T-cell (primary cell): ENCODE measurements around the gene COPE. TPM values are rescaled to one million over a fixed set of nuclear protein-coding genes. Genes with fewer than 3 reads are reported as not detected.

Source experiments
- ATAC-seq, 4 experiments: fragments of 200-7000 bp in 3 of 4; fragments of 150-1000 bp in 1 of 4; cut with Tn5 transposase; replicated peaks in 1 of 4; 1 replicate in 3 of 4; 2 replicates in 1 of 4; pipeline ENCODE4 v1.10.0; 2021; ENCODE audit warnings: moderate library complexity in 3 of 4, mild to moderate bottlenecking in 2 of 4, moderate number of reproducible peaks in 1 of 4
- CTCF ChIA-PET, 2 donors: fragments of 300-600 bp; sonication (Branson Sonifier 250); formaldehyde crosslinking; loops; one replicate each; lab custom pipeline; 2022; ENCODE audit warnings: antibody characterized with exemption in 2 of 2; lab: Charles Lee
- POLR2A ChIA-PET, 2 donors: fragments of 300-600 bp; sonication (Branson Sonifier 250); formaldehyde crosslinking; loops; one replicate each; lab custom pipeline; 2022; ENCODE audit warnings: antibody characterized with exemption in 2 of 2; lab: Charles Lee
- DNase-seq, 35 experiments: peaks; one replicate each; pipeline versions ENCODE4 v3.0.0 to v3.0.0-alpha.2; 2013 to 2023
- H3K27ac ChIP-seq: one replicate; pipeline ENCODE4 v1.5.1; 2013; ENCODE audit warnings: low read length
- H3K27me3 ChIP-seq, 2 experiments: replicated peaks in 1 of 2; 1 replicate in 1 of 2; 2 replicates in 1 of 2; pipeline versions ENCODE4 v1.6.1 to v1.7.0; 2013; ENCODE audit warnings: low read length in 1 of 2, mixed read lengths in 1 of 2; ENCODE audit not compliant: control insufficient read depth in 2 of 2, insufficient read depth in 2 of 2; ENCODE audit errors: extremely low read depth in 1 of 2
- H3K36me3 ChIP-seq, 2 donors: 1 replicate in 1 of 2; 2 replicates in 1 of 2; pipeline versions ENCODE4 v1.6.1 to v1.7.0; 2013; ENCODE audit warnings: low read length in 1 of 2; ENCODE audit not compliant: control insufficient read depth in 2 of 2, insufficient read depth in 1 of 2; ENCODE audit errors: extremely low read depth in 1 of 2
- H3K4me1 ChIP-seq, 2 experiments: 1 replicate in 1 of 2; 2 replicates in 1 of 2; pipeline versions ENCODE4 v1.6.1 to v1.7.0; 2013; ENCODE audit warnings: low read length in 2 of 2, mixed read lengths in 1 of 2; ENCODE audit not compliant: insufficient read depth in 2 of 2, control insufficient read depth in 1 of 2; ENCODE audit errors: extremely low read depth in 1 of 2
- H3K4me3 ChIP-seq, 2 donors: 1 replicate in 1 of 2; 2 replicates in 1 of 2; pipeline versions ENCODE4 v1.5.1 to v1.7.0; 2013; ENCODE audit warnings: mild to moderate bottlenecking in 2 of 2, low read length in 1 of 2, moderate library complexity in 1 of 2; ENCODE audit not compliant: control insufficient read depth in 1 of 2; ENCODE audit errors: extremely low read depth in 1 of 2
- H3K9me3 ChIP-seq: 2 replicates; pipeline ENCODE4 v1.7.0; 2013
- H3K27ac Mint-ChIP-seq, 2 donors: one replicate each; pipeline ENCODE4 v1.8.0; 2020 to 2021; ENCODE audit warnings: mild to moderate bottlenecking in 2 of 2, mixed read lengths in 2 of 2
- H3K27me3 Mint-ChIP-seq, 2 donors: one replicate each; pipeline ENCODE4 v1.8.0; 2021 to 2022; ENCODE audit warnings: mixed read lengths in 2 of 2
- H3K36me3 Mint-ChIP-seq: one replicate; pipeline ENCODE4 v1.8.0; 2021; ENCODE audit warnings: mixed read lengths
- H3K4me1 Mint-ChIP-seq, 3 donors: one replicate each; pipeline ENCODE4 v1.8.0; 2020 to 2022; ENCODE audit warnings: mixed read lengths in 3 of 3, mild to moderate bottlenecking in 1 of 3
- H3K4me3 Mint-ChIP-seq, 3 donors: one replicate each; pipeline ENCODE4 v1.8.0; 2020 to 2022; ENCODE audit warnings: mild to moderate bottlenecking in 3 of 3, mixed read lengths in 3 of 3, moderate library complexity in 3 of 3
- H3K9me3 Mint-ChIP-seq, 3 donors: one replicate each; pipeline ENCODE4 v1.8.0; 2020 to 2022; ENCODE audit warnings: mixed read lengths in 3 of 3
- WGBS: methylation state at CpG from one replicate; pipeline ENCODE4 v1.1.5; 2013; ENCODE audit warnings: missing lambda C conversion rate; ENCODE audit not compliant: insufficient coverage; 5-methylcytosine and 5-hydroxymethylcytosine counted together
- total RNA-seq, 35 experiments: library from RNA in 6 of 35; stranded (reverse) in 6 of 35; fragments of 120-200 nt in 1 of 35; gene quantifications; one replicate each; pipeline versions ENCODE4 v1.2.1 to v1.2.4 and lab custom pipeline; 2013 to 2026

COPE gene
- total RNA-seq, 5 donors from 2014 or later (not counting 1 experiment from before 2014, with no cell fraction given), result 148 to 222 (median 189) TPM

GRCh38 chr19:18942692-18943091 lies 23.5 kb upstream of the COPE start:
- POLR2A ChIA-PET, result no interaction called here
- CTCF ChIA-PET, result interaction anchor here in 1 of 2 donors (0.6 kb wide), 1 partner anchor 136 kb away, joined by 4 read pairs; no protein-coding TSS in a partner anchor

GRCh38 chr19:18941628-18942354 lies 22.6 kb upstream of the COPE start:
- H3K9me3 ChIP-seq, result no peaks in the 10 kb centered on the region
- peaks cover 0 to 53% of the 10 kb centered on the region in 2 experiments for H3K27me3 ChIP-seq
- H3K4me1 Mint-ChIP-seq, result peaks cover 5 to 30% (median 9%) of the 10 kb centered on the region in 3 donors
- peaks cover 29 to 42% of the 10 kb centered on the region in 2 donors for H3K27me3 Mint-ChIP-seq
- no peak for ATAC-seq
- H3K36me3 Mint-ChIP-seq, result no peaks in the 10 kb centered on the region
- no peak for DNase-seq
- no peaks in the 10 kb centered on the region for H3K9me3 Mint-ChIP-seq
- no peaks in the 10 kb centered on the region for H3K36me3 ChIP-seq
- ChIA-PET POLR2A (no interaction called here), CTCF (interaction anchor here in 1 of 2 donors (0.6 kb wide), 1 partner anchor 137 kb away, joined by 4 read pairs; no protein-coding TSS in a partner anchor)
- no peak overlapping the region for H3K27ac ChIP-seq
- no peak overlapping the region for H3K4me3 ChIP-seq
- H3K4me1 ChIP-seq, result peaks cover 0 to 26% of the 10 kb centered on the region in 2 experiments
- H3K4me3 Mint-ChIP-seq, result peak overlapping the region; percentile 9 to 71 (median 41)
- no peak overlapping the region for H3K27ac Mint-ChIP-seq
- 77% methylated on average over 13 of the region's 18 CpGs for WGBS

More at GRCh38 chr19:18942692-18943091, 23.5 kb upstream of the COPE start:
- WGBS, result 81% methylated on average over 2 of the region's 6 CpGs
- Mint-ChIP-seq H3K9me3 (no peaks in the 10 kb centered on the region), H3K27ac (peak overlapping the region in 1 of 2 donors; percentile 27), H3K27me3 (peaks cover 29 to 40% of the 10 kb centered on the region in 2 donors), H3K4me3 (peak overlapping the region in 2 of 3 donors; percentile 41 to 71), H3K36me3 (no peaks in the 10 kb centered on the region), H3K4me1 (peaks cover 5 to 33% (median 11%) of the 10 kb centered on the region in 3 donors)
- no peak for DNase-seq
- peaks cover 0 to 57% of the 10 kb centered on the region in 2 experiments for H3K27me3 ChIP-seq
- H3K9me3 ChIP-seq, result no peaks in the 10 kb centered on the region
- H3K36me3 ChIP-seq, result no peaks in the 10 kb centered on the region
- no peak for ATAC-seq
- H3K4me1 ChIP-seq, result peaks cover 0 to 33% of the 10 kb centered on the region in 2 experiments
- no peak overlapping the region for H3K27ac ChIP-seq
- H3K4me3 ChIP-seq, result no peak overlapping the region

DNA sequence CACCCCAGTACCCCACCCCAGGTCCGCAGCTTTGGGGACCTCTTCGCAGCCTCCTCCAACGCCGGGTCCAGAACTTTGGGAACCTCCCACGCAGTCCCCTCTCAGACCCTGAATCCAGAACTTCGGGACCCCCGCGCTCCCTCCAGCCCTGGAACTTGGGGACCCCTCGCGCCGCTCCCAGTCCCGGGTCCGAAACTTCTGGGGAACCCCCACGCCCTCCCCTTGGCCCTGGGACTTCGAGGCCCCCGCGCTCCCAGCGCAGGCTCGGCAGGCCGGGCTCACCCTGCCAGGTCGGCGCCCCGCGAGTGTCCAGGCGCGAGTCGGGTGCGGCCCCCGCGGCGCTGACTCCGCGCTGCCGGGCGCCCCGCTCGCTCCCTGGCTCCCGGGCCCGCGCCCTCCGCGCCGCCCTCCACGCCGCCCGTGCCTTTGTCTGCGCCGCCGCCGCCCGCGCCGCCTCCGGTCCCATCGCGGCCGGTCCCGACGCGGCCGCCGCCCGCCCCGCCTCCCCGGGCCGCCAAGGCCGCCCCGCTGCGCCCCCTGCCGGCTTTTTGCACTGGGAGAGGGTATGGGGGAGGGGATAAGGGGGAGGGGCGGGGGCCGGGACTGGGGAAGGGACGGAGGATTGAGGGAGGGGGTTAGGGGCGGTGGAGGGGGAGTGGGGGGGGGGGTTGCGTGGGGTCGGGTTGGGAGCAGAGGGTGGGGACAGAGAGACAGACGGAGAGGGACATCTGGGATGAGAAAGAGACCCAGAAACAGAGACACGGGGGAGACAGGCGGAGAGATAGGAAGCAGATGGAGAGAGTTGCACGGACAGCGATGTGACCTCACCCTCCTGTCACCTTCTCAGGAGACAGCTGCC lies 21.8 kb upstream of the COPE start, which contains the start of gene HOMER3:
TSS of gene HOMER3 (minus strand) at position 449 of the 859 bp plus-strand sequence. CDS start 2,235 bp downstream, outside the sequence.
- peaks cover 24 to 39% of the 10 kb centered on the region in 2 donors for H3K27me3 Mint-ChIP-seq
- ChIA-PET POLR2A (no interaction called here), CTCF (no interaction called here)
- no peaks in the 10 kb centered on the region for H3K36me3 Mint-ChIP-seq
- peaks cover 0 to 22% of the 10 kb centered on the region in 2 experiments for H3K4me1 ChIP-seq
- 2% methylated on average over 44 of the region's 81 CpGs for WGBS
- H3K9me3 ChIP-seq, result no peaks in the 10 kb centered on the region
- peak within 1 kb of the TSS; percentile 33 to 34 for H3K4me3 ChIP-seq
- peak; percentile 92 to 94 (median 94) for ATAC-seq
- peak within 1 kb of the TSS in 1 of 2 donors; percentile 43 for H3K27ac Mint-ChIP-seq
- DNase-seq, result peak in 34 of 35 experiments; percentile 34 to 83 (median 61)
- H3K27me3 ChIP-seq, result peaks cover 0 to 51% of the 10 kb centered on the region in 2 experiments
- no peaks in the 10 kb centered on the region for H3K9me3 Mint-ChIP-seq
- peak within 1 kb of the TSS; percentile 65 to 71 (median 66) for H3K4me3 Mint-ChIP-seq
- H3K36me3 ChIP-seq, result no peaks in the 10 kb centered on the region
- no peak within 1 kb of the TSS for H3K27ac ChIP-seq
- H3K4me1 Mint-ChIP-seq, result peaks cover 5 to 24% (median 9%) of the 10 kb centered on the region in 3 donors

DNA sequence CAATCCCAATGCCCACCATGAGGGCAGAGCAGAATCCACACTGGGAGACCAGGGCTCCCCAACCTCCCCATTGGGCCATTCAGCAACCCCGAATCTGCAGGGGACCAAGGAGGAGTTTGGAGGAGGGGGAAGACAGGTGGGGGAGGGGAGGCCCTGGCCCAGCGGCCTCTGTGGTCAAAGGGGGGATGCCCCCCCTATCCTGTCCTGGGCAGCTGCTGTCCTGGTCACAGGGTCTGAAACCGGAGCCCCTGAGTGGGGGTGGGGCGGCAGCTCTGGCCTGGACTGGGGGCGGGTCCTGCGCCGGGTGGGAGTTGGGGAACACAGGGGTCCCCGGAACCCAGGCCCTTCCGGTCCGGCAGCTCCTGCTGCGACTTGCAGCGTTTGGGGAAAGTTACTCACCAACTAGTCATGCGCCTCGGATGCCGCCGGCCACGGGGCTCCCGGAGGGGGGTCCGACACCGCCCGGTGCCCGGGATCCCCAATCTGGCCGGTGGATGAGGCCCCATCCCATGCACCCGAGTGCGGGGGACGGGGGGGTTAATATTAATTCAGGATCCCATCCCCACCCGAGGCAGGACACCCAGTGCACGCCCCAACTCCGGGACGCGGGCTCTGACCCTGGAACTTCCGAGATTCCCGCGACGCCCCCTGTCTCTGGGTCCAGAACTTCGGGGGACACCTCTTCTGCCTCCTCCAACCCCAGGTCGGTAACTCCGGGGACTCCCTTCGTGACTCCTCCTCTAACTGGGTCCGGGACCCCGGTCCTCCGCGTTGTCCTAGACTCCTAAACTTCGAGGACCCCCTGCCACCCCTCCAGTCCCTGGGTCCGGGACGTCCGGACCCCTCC lies 21.0 kb upstream of the COPE start:
- peak in 2 of 4 experiments; percentile 8 to 17 for ATAC-seq
- no peak for DNase-seq
- Histone ChIP-seq H3K27me3 (peaks cover 0 to 55% of the 10 kb centered on the region in 2 experiments), H3K4me3 (peak overlapping the region; percentile 33 to 34), H3K27ac (no peak overlapping the region), H3K36me3 (no peaks in the 10 kb centered on the region), H3K9me3 (no peaks in the 10 kb centered on the region), H3K4me1 (peaks cover 0 to 22% of the 10 kb centered on the region in 2 experiments)
- Mint-ChIP-seq H3K27me3 (peaks cover 24 to 39% of the 10 kb centered on the region in 2 donors), H3K27ac (peak overlapping the region in 1 of 2 donors; percentile 43), H3K4me1 (peaks cover 5 to 24% (median 9%) of the 10 kb centered on the region in 3 donors), H3K4me3 (peak overlapping the region; percentile 65 to 71 (median 68)), H3K9me3 (no peaks in the 10 kb centered on the region), H3K36me3 (no peaks in the 10 kb centered on the region)
- WGBS, result 3% methylated on average over 28 of the region's 47 CpGs
- ChIA-PET POLR2A (no interaction called here), CTCF (no interaction called here)

GRCh38 chr19:18939163-18939562 lies 20.0 kb upstream of the COPE start:
- Histone ChIP-seq H3K9me3 (no peaks in the 10 kb centered on the region), H3K36me3 (no peaks in the 10 kb centered on the region), H3K4me1 (peaks cover 0 to 22% of the 10 kb centered on the region in 2 experiments), H3K4me3 (no peak overlapping the region), H3K27ac (no peak overlapping the region), H3K27me3 (peaks cover 0 to 58% of the 10 kb centered on the region in 2 experiments)
- Mint-ChIP-seq H3K36me3 (no peaks in the 10 kb centered on the region), H3K4me3 (peak overlapping the region in 2 of 3 donors; percentile 46 to 71), H3K27ac (no peak overlapping the region), H3K4me1 (peaks cover 5 to 24% (median 9%) of the 10 kb centered on the region in 3 donors), H3K9me3 (no peaks in the 10 kb centered on the region), H3K27me3 (peaks cover 26 to 43% of the 10 kb centered on the region in 2 donors)
- DNase-seq, result no peak
- ATAC-seq, result no peak
- no CpG with 5 or more reads among the region's 3 CpGs for WGBS
- ChIA-PET POLR2A (no interaction called here), CTCF (no interaction called here)
